ENCODE measurements around the gene CYFIP1.

GRCh38 chr15:22911306-22911705, 68.9 kb downstream of the CYFIP1 start:
- TF ChIP-seq ATF7 (IDR thresholded peaks at IDR 0.05) (no peak), CTCF (IDR thresholded peaks at IDR 0.05 in 2 of 3, conservative IDR thresholded peaks at IDR 0.05 in 1 of 3; ENCODE audit: insufficient read depth in 2 of 3, low read depth in 1 of 3, low read length in 3 of 3) (no peak), ARID3A (IDR thresholded peaks at IDR 0.05; ENCODE audit: borderline replicate concordance, low read depth, low read length) (no peak), ARHGAP35 (IDR thresholded peaks at IDR 0.05; ENCODE audit: partially characterized antibody) (no peak), RBBP5 (IDR thresholded peaks at IDR 0.05; ENCODE audit: borderline replicate concordance, insufficient read depth, low read length, poor library complexity, severe bottlenecking) (no peak), TFAM (CRISPR knock-in tag; conservative IDR thresholded peaks at IDR 0.05) (no peak)

All from K562 (cell line).